CD4-positive, CD25-positive, alpha-beta regulatory T cell (primary cell): Measurements from ENCODE around the gene DAAM2. TPM values are rescaled to one million over a fixed set of nuclear protein-coding genes. Genes with fewer than 3 reads are reported as not detected.

ENCODE experiments used
- ATAC-seq, 2 donors: fragments of 150-1000 bp; cut with Tn5 transposase; one replicate each; pipeline ENCODE4 v1.10.0; 2021; ENCODE audit warnings: low read depth in 2 of 2, moderate number of reproducible peaks in 2 of 2, moderate library complexity in 1 of 2
- DNase-seq, 3 donors: peaks; one replicate each; pipeline versions ENCODE4 v3.0.0 to v3.0.0-alpha.2; 2012 to 2022; ENCODE audit warnings: mixed read lengths in 1 of 3
- H3K27ac ChIP-seq: one replicate; pipeline ENCODE4 v1.7.0; 2013; ENCODE audit warnings: mild to moderate bottlenecking, low read length; ENCODE audit not compliant: insufficient read depth, poor library complexity, severe bottlenecking
- H3K27me3 ChIP-seq: one replicate; pipeline ENCODE4 v1.7.0; 2013; ENCODE audit warnings: low read length; ENCODE audit not compliant: control insufficient read depth, insufficient read depth
- H3K36me3 ChIP-seq: one replicate; pipeline ENCODE4 v1.7.0; 2013; ENCODE audit warnings: mild to moderate bottlenecking, low read length, moderate library complexity; ENCODE audit not compliant: control insufficient read depth, insufficient read depth
- H3K4me1 ChIP-seq: 2 replicates; pipeline ENCODE4 v1.7.0; 2013; ENCODE audit warnings: mild to moderate bottlenecking, low read length; ENCODE audit not compliant: insufficient read depth, control insufficient read depth, poor library complexity, severe bottlenecking
- H3K4me3 ChIP-seq: one replicate; pipeline ENCODE4 v1.7.0; 2013; ENCODE audit warnings: low read depth, mild to moderate bottlenecking, low read length, moderate library complexity
- H3K9me3 ChIP-seq, 2 experiments: 1 replicate in 1 of 2; 2 replicates in 1 of 2; pipeline ENCODE4 v1.7.0; 2013; ENCODE audit warnings: low read length in 2 of 2, mild to moderate bottlenecking in 1 of 2, moderate library complexity in 1 of 2; ENCODE audit not compliant: control insufficient read depth in 2 of 2
- H3K27ac Mint-ChIP-seq, 3 donors: one replicate each; pipeline ENCODE4 v1.8.0; 2020 to 2022; ENCODE audit warnings: mild to moderate bottlenecking in 3 of 3, mixed read lengths in 3 of 3, moderate library complexity in 2 of 3
- H3K27me3 Mint-ChIP-seq: one replicate; pipeline ENCODE4 v1.8.0; 2022; ENCODE audit warnings: mild to moderate bottlenecking, mixed read lengths
- H3K36me3 Mint-ChIP-seq: one replicate; pipeline ENCODE4 v1.8.0; 2020; ENCODE audit warnings: mixed read lengths
- H3K4me1 Mint-ChIP-seq, 4 donors: one replicate each; pipeline ENCODE4 v1.8.0; 2020 to 2022; ENCODE audit warnings: mixed read lengths in 4 of 4, mild to moderate bottlenecking in 1 of 4
- H3K4me3 Mint-ChIP-seq, 4 donors: one replicate each; pipeline ENCODE4 v1.8.0; 2020 to 2022; ENCODE audit warnings: mild to moderate bottlenecking in 4 of 4, mixed read lengths in 4 of 4, moderate library complexity in 3 of 4
- H3K9me3 Mint-ChIP-seq, 7 donors: one replicate each; pipeline ENCODE4 v1.8.0; 2020 to 2022; ENCODE audit warnings: mixed read lengths in 7 of 7, mild to moderate bottlenecking in 3 of 7, moderate library complexity in 2 of 7
- polyA plus RNA-seq, 4 donors: library from polyadenylated mRNA; unstranded; fragments of 300-500 nt; fragmentation: Illumina TruSeq; gene quantifications; one replicate each; pipeline ENCODE4 v1.2.3, GENCODE V29; 2021
- total RNA-seq: library from RNA; stranded (reverse); gene quantifications from one replicate; pipeline ENCODE4 v1.2.3, GENCODE V29; 2022

The DAAM2 gene
- total and polyA plus RNA-seq, 5 donors from 2014 or later, result not detected

- ATAC-seq, result no peak
- no peaks in the 10 kb centered on the region for H3K27me3 ChIP-seq
- no peaks in the 10 kb centered on the region for H3K9me3 ChIP-seq
- Mint-ChIP-seq H3K4me3 (no peak overlapping the region), H3K36me3 (no peaks in the 10 kb centered on the region), H3K4me1 (no peaks in the 10 kb centered on the region), H3K27me3 (peaks cover 5% of the 10 kb centered on the region), H3K9me3 (peaks cover 0 to 2% (median 0%) of the 10 kb centered on the region in 7 donors), H3K27ac (no peak overlapping the region)
- H3K4me3 ChIP-seq, result no peak overlapping the region
- H3K4me1 ChIP-seq, result no peaks in the 10 kb centered on the region
- no peak overlapping the region for H3K27ac ChIP-seq
- no peaks in the 10 kb centered on the region for H3K36me3 ChIP-seq
- no peak for DNase-seq
These were observed 81.3 kb downstream of the DAAM2 start for GRCh38 chr6:39873439-39873838.

DNA sequence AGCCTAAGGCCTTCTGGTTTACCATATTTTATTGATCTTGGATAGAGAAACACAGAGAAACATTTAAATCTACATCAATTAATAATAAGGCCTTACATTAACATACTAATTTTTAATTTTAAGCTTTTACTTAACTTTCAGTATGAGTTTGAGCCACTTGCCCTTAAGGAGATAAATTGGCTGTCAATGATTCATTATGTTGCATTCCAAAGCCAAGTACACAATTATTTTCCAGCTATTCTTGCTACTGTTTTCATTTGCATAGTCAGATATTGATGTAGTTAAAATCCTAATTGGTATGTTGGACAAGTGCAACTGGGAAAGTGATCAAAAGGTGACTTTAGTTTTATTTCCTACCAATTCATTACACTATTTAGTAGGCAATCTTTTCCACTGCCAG, 83.9 kb downstream of the DAAM2 start:
- Mint-ChIP-seq H3K27me3 (peaks cover 5% of the 10 kb centered on the region), H3K4me1 (no peaks in the 10 kb centered on the region), H3K4me3 (no peak overlapping the region), H3K27ac (no peak overlapping the region), H3K36me3 (no peaks in the 10 kb centered on the region), H3K9me3 (peaks cover 0 to 2% (median 0%) of the 10 kb centered on the region in 7 donors)
- Histone ChIP-seq H3K9me3 (no peaks in the 10 kb centered on the region), H3K27ac (no peak overlapping the region), H3K4me3 (no peak overlapping the region), H3K4me1 (no peaks in the 10 kb centered on the region), H3K36me3 (no peaks in the 10 kb centered on the region), H3K27me3 (no peaks in the 10 kb centered on the region)
- ATAC-seq (no peak), DNase-seq (no peak)

DNA sequence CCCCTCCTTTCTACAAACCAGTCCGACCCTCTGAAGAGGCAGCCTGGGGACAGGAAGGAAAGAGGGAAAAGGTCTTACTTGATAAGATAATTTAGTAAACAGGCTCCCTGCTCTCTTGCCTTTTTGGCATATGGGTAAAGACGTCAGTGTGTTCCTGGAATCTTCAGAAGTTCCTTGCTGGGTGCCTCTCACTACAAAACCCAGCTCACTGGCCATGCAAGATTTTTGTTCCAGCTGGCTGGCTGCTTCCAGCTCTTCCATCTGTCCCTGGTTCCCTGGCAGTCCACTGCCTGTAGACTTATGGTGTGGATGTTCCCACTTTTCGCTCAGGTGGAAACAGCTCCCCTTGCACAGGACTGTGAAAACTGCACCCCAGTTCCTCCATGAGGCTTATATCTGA, 84.7 kb downstream of the DAAM2 start:
- H3K4me3 ChIP-seq, result no peak overlapping the region
- H3K4me1 ChIP-seq, result no peaks in the 10 kb centered on the region
- Mint-ChIP-seq H3K4me1 (no peaks in the 10 kb centered on the region), H3K27ac (no peak overlapping the region), H3K27me3 (peaks cover 5% of the 10 kb centered on the region), H3K9me3 (peaks cover 0 to 2% (median 0%) of the 10 kb centered on the region in 7 donors), H3K4me3 (no peak overlapping the region), H3K36me3 (no peaks in the 10 kb centered on the region)
- no peak overlapping the region for H3K27ac ChIP-seq
- no peaks in the 10 kb centered on the region for H3K36me3 ChIP-seq
- H3K27me3 ChIP-seq, result no peaks in the 10 kb centered on the region
- no peak for DNase-seq
- no peak for ATAC-seq
- no peaks in the 10 kb centered on the region for H3K9me3 ChIP-seq

GRCh38 chr6:39879535-39879934, 87.4 kb downstream of the DAAM2 start:
- no peak overlapping the region for H3K4me3 ChIP-seq
- no peak for ATAC-seq
- no peaks in the 10 kb centered on the region for H3K4me1 ChIP-seq
- H3K9me3 ChIP-seq, result no peaks in the 10 kb centered on the region
- H3K27ac ChIP-seq, result no peak overlapping the region
- Mint-ChIP-seq H3K27ac (no peak overlapping the region), H3K4me3 (no peak overlapping the region), H3K36me3 (no peaks in the 10 kb centered on the region), H3K4me1 (no peaks in the 10 kb centered on the region), H3K27me3 (no peaks in the 10 kb centered on the region), H3K9me3 (peaks cover 0 to 5% (median 0%) of the 10 kb centered on the region in 7 donors)
- H3K36me3 ChIP-seq, result no peaks in the 10 kb centered on the region
- no peaks in the 10 kb centered on the region for H3K27me3 ChIP-seq
- no peak for DNase-seq

- no peaks in the 10 kb centered on the region for H3K36me3 ChIP-seq
- Mint-ChIP-seq H3K4me3 (no peak overlapping the region), H3K27me3 (no peaks in the 10 kb centered on the region), H3K9me3 (peaks cover 0 to 3% (median 0%) of the 10 kb centered on the region in 7 donors), H3K4me1 (no peaks in the 10 kb centered on the region), H3K36me3 (no peaks in the 10 kb centered on the region), H3K27ac (no peak overlapping the region)
- H3K9me3 ChIP-seq, result no peaks in the 10 kb centered on the region
- H3K27ac ChIP-seq, result no peak overlapping the region
- no peak for ATAC-seq
- H3K4me1 ChIP-seq, result no peaks in the 10 kb centered on the region
- no peak overlapping the region for H3K4me3 ChIP-seq
- no peaks in the 10 kb centered on the region for H3K27me3 ChIP-seq
- DNase-seq, result no peak
These were observed 88.4 kb downstream of the DAAM2 start for GRCh38 chr6:39880594-39880993.

DNA sequence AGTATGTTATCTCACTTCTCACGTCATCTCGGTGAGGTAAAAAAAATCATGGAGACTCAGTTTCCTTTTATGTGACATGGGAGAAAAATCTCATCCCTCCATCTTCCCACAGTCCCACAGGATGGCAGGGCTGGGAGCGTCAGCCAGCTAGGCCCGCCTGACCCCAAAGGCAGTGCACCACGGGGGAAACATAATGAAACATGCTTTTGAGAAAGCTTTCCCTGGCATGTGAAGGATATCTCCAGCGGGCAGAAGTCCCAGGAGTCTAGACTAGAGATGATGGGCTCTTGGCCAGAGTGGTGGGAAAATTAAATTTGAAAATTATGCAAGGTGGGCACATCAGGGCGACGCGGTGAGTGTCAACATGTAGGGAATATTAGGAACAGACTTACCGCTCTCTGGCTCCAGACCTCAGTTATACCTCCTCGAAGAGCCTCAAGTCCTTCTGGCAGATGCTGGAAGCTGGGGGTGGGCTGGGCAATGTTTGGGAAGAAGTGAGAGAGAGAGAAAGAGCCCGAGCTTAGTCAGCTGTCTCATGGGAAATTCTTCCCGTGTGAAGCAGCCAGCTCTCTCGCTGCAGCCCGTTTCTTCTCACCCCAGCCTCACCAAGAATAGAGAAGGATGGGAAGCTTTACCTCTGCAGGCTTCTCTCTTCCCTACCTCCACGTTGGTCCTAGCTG, 89.8 kb downstream of the DAAM2 start:
- H3K36me3 Mint-ChIP-seq, result no peaks in the 10 kb centered on the region
- no peak overlapping the region for H3K4me3 Mint-ChIP-seq
- no peaks in the 10 kb centered on the region for H3K36me3 ChIP-seq
- H3K27me3 Mint-ChIP-seq, result no peaks in the 10 kb centered on the region
- H3K4me1 Mint-ChIP-seq, result no peaks in the 10 kb centered on the region
- no peaks in the 10 kb centered on the region for H3K9me3 ChIP-seq
- no peaks in the 10 kb centered on the region for H3K4me1 ChIP-seq
- no peak overlapping the region for H3K27ac Mint-ChIP-seq
- peaks cover 0 to 3% (median 0%) of the 10 kb centered on the region in 7 donors for H3K9me3 Mint-ChIP-seq
- DNase-seq (no peak), ATAC-seq (no peak)
- no peak overlapping the region for H3K27ac ChIP-seq
- H3K4me3 ChIP-seq, result no peak overlapping the region
- no peaks in the 10 kb centered on the region for H3K27me3 ChIP-seq

GRCh38 chr6:39882531-39882899, 90.3 kb downstream of the DAAM2 start:
- H3K4me1 Mint-ChIP-seq, result no peaks in the 10 kb centered on the region
- no peak overlapping the region for H3K27ac Mint-ChIP-seq
- no peak for DNase-seq
- no peaks in the 10 kb centered on the region for H3K27me3 Mint-ChIP-seq
- no peaks in the 10 kb centered on the region for H3K27me3 ChIP-seq
- H3K36me3 Mint-ChIP-seq, result no peaks in the 10 kb centered on the region
- peaks cover 0 to 3% (median 0%) of the 10 kb centered on the region in 7 donors for H3K9me3 Mint-ChIP-seq
- H3K4me3 ChIP-seq, result no peak overlapping the region
- no peak overlapping the region for H3K27ac ChIP-seq
- H3K4me1 ChIP-seq, result no peaks in the 10 kb centered on the region
- H3K4me3 Mint-ChIP-seq, result no peak overlapping the region
- H3K36me3 ChIP-seq, result no peaks in the 10 kb centered on the region
- no peaks in the 10 kb centered on the region for H3K9me3 ChIP-seq
- ATAC-seq, result no peak

DNA sequence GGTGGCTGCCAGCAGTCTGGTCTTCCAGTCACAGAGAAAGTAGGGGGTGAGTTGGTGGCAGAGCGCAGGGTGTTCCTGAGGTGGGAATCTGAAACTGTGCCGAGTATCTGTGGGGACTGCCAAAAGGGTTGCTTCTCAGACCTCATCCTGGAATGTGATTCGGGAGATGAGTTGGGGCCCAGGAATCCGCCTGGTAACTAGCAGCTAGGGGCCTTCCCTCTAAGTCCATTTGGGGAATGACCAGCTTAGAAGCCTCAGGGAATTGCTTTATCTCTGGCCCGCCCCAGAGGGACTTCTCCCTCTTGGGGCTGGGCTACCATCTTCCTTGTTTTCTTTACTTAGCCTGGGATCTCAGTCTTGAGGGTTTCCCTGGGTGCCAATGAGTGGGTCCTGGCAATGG, 92.5 kb downstream of the DAAM2 start:
- Mint-ChIP-seq H3K4me3 (no peak overlapping the region), H3K36me3 (no peaks in the 10 kb centered on the region), H3K9me3 (peaks cover 0 to 3% (median 0%) of the 10 kb centered on the region in 7 donors), H3K27me3 (no peaks in the 10 kb centered on the region), H3K27ac (no peak overlapping the region), H3K4me1 (no peaks in the 10 kb centered on the region)
- Histone ChIP-seq H3K27ac (no peak overlapping the region), H3K36me3 (no peaks in the 10 kb centered on the region), H3K4me1 (no peaks in the 10 kb centered on the region), H3K4me3 (no peak overlapping the region), H3K9me3 (no peaks in the 10 kb centered on the region), H3K27me3 (no peaks in the 10 kb centered on the region)
- ATAC-seq (no peak), DNase-seq (no peak)
